D341Med (cell line): Measurements from ENCODE around the gene PSG6.
"Not testable (repeated sequence)": the region's sequence is repeated elsewhere in the genome, so short reads cannot be mapped to it uniquely, and the experiment has no call there.

Experiments
- DNase-seq: peaks from one replicate; pipeline ENCODE4 v3.0.0; 2012; ENCODE audit warnings: low spot score

The PSG6 gene

GRCh38 chr19:42917634-42918033 lies at the start of gene PSG6:
Gene PSG6 (minus strand): TSS chr19:42917894. CDS start chr19:42917792, 102 bp downstream.
- not testable (repeated sequence) for DNase-seq

GRCh38 chr19:42965176-42965575 lies 47.5 kb upstream of the PSG6 start:
- DNase-seq: no peak

- DNase-seq: no peak
Observed at GRCh38 chr19:42961119-42961518, 43.4 kb upstream of the PSG6 start.

- not testable (repeated sequence) for DNase-seq
Observed at GRCh38 chr19:42952126-42952525, 34.4 kb upstream of the PSG6 start.

GRCh38 chr19:42951476-42951875 lies 33.8 kb upstream of the PSG6 start:
- not testable (repeated sequence) for DNase-seq

GRCh38 chr19:42942187-42942789 lies 24.6 kb upstream of the PSG6 start:
- no peak for DNase-seq

GRCh38 chr19:42937107-42937506 lies 19.4 kb upstream of the PSG6 start, which contains the start of gene PSG7:
Gene PSG7 (minus strand): TSS chr19:42937207. CDS start chr19:42937076, 131 bp downstream.
- not testable (repeated sequence) for DNase-seq

GRCh38 chr19:42934726-42935125 lies 17.0 kb upstream of the PSG6 start:
- not testable (repeated sequence) for DNase-seq

- DNase-seq: not testable (repeated sequence)
Observed at GRCh38 chr19:42934183-42934582, 16.5 kb upstream of the PSG6 start.

GRCh38 chr19:42933412-42933811 lies 15.7 kb upstream of the PSG6 start:
- not testable (repeated sequence) for DNase-seq

- DNase-seq: not testable (repeated sequence)
Observed at GRCh38 chr19:42932485-42933101, 14.9 kb upstream of the PSG6 start.

GRCh38 chr19:42930214-42930613 lies 12.5 kb upstream of the PSG6 start:
- DNase-seq: not testable (repeated sequence)

- no peak for DNase-seq
Observed at GRCh38 chr19:42928896-42929295, 11.2 kb upstream of the PSG6 start.

- DNase-seq: no peak
Observed at GRCh38 chr19:42926781-42927180, 9.1 kb upstream of the PSG6 start.

GRCh38 chr19:42923106-42923505 lies 5.4 kb upstream of the PSG6 start:
- not testable (repeated sequence) for DNase-seq

GRCh38 chr19:42920971-42921370 lies 3.3 kb upstream of the PSG6 start:
- DNase-seq: not testable (repeated sequence)

GRCh38 chr19:42919757-42920079 lies 2.0 kb upstream of the PSG6 start:
- DNase-seq: no peak

- not testable (repeated sequence) for DNase-seq
Observed at GRCh38 chr19:42919070-42919756, 1.5 kb upstream of the PSG6 start.

- DNase-seq: not testable (repeated sequence)
Observed at GRCh38 chr19:42918377-42919069, 829 bp upstream of the PSG6 start.

GRCh38 chr19:42916931-42917330 lies 763 bp downstream of the PSG6 start:
- DNase-seq: not testable (repeated sequence)

- DNase-seq: not testable (repeated sequence)
Observed at GRCh38 chr19:42913516-42913915, 4.2 kb downstream of the PSG6 start.

GRCh38 chr19:42912941-42913340 lies 4.8 kb downstream of the PSG6 start:
- not testable (repeated sequence) for DNase-seq

GRCh38 chr19:42911731-42912130 lies 6.0 kb downstream of the PSG6 start:
- DNase-seq: not testable (repeated sequence)
